ENCODE measurements around the gene ASB3.
"Not testable (repeated sequence)": the region's sequence is repeated elsewhere in the genome, so short reads cannot be mapped to it uniquely, and the experiment has no call there.

ASB3 gene

DNA sequence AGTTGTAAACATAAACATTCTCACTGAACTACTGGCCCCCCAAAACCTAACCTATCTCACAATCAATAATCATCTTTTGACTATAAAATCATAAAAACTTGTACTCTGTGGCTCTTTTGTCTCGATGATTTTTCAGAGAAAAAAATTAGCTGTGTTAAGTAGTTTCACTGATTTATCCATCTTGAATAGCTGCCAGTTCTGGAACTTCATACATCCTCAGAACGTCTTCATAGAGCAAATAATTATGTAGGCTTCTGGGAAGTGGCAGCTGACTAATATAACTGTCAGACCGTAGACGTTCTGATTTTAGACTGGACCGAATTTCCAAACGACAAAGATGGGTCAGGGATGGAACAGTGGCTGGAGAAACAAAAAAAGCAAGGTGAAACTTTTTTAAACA is 116.4 kb downstream of the ASB3 start:
- TF ChIP-seq MYC (IDR thresholded peaks at IDR 0.05; ENCODE audit: low read depth, low read length), result no peak
- TF ChIP-seq, protein P1, sequence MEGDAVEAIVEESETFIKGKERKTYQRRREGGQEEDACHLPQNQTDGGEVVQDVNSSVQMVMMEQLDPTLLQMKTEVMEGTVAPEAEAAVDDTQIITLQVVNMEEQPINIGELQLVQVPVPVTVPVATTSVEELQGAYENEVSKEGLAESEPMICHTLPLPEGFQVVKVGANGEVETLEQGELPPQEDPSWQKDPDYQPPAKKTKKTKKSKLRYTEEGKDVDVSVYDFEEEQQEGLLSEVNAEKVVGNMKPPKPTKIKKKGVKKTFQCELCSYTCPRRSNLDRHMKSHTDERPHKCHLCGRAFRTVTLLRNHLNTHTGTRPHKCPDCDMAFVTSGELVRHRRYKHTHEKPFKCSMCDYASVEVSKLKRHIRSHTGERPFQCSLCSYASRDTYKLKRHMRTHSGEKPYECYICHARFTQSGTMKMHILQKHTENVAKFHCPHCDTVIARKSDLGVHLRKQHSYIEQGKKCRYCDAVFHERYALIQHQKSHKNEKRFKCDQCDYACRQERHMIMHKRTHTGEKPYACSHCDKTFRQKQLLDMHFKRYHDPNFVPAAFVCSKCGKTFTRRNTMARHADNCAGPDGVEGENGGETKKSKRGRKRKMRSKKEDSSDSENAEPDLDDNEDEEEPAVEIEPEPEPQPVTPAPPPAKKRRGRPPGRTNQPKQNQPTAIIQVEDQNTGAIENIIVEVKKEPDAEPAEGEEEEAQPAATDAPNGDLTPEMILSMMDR (IDR thresholded peaks at IDR 0.05; ENCODE audit: low read depth, low read length), result no peak
- TF ChIP-seq, protein P2, sequence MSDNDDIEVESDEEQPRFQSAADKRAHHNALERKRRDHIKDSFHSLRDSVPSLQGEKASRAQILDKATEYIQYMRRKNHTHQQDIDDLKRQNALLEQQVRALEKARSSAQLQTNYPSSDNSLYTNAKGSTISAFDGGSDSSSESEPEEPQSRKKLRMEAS (IDR thresholded peaks at IDR 0.05; ENCODE audit: low read depth, low read length), result no peak
- TF ChIP-seq POLR2A (IDR thresholded peaks at IDR 0.05; ENCODE audit: extremely low read depth, insufficient read length), result no peak
- no peak for DNase-seq (ENCODE audit: low read depth)
- H3K4me3 ChIP-seq (ENCODE audit: low read depth, low read length), result no peak overlapping the region

DNA sequence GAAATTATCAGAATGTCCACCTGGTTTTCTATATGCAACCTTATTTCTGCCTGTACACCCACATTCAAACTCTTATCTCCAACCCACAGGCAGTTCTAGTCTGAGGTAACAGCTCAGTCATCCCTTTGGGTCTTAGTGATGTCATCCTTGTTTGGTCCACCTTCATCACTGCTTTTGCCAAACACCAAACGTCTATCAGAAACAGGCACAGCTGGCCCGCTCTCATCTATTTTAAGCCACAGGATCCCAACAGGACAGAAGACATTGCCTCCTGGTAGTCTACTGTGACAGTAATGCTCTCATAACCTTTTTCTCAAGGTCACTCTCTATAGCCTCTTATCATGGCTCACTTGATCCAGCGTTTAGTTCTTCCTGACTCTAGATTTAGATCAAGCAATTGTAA is 118.1 kb downstream of the ASB3 start:
- DNase-seq (ENCODE audit: low read depth), result no peak
- TF ChIP-seq, protein P2 (IDR thresholded peaks at IDR 0.05; ENCODE audit: low read depth, low read length), result no peak
- no peak for TF ChIP-seq MYC (IDR thresholded peaks at IDR 0.05; ENCODE audit: low read depth, low read length)
- no peak for TF ChIP-seq POLR2A (IDR thresholded peaks at IDR 0.05; ENCODE audit: extremely low read depth, insufficient read length)
- TF ChIP-seq, protein P1 (IDR thresholded peaks at IDR 0.05; ENCODE audit: low read depth, low read length), result no peak
- H3K4me3 ChIP-seq (ENCODE audit: low read depth, low read length), result no peak overlapping the region

DNA sequence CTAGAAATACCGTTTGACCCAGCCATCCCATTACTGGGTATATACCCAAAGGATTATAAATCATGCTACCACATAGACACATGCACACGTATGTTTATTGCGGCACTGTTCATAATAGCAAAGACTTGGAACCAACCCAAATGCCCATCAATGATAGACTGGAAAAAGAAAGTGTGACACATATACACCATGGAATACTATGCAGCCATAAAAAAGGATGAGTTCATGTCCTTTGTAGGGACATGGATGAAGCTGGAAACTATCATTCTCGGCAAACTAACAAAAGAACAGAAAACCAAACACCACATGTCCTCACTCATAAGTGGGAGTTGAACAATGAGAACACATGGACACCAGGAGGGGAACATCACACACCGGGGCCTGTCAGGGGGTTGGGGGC is 119.6 kb downstream of the ASB3 start:
- H3K4me3 ChIP-seq (ENCODE audit: low read depth, low read length); DNase-seq (ENCODE audit: low read depth): not testable (repeated sequence)

DNA sequence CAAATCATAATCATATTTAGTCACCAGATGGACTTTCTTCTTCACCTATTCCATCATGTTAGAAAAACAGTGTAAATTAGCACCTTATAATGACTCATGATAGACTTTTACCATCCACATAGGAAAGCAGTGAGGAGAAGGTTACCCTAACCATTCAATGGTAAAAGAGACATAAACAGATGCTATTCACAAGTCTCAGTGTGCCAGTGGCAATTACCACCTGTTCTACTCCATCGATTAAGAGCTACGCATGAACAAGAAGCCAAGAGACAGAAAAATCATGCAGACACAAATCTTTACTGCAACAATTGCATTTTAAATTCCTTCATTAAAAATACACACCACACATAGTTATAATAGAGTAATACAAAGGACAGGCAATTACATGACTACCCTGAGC is 125.9 kb downstream of the ASB3 start:
- TF ChIP-seq, protein P1 (IDR thresholded peaks at IDR 0.05; ENCODE audit: low read depth, low read length), result no peak
- TF ChIP-seq, protein P2 (IDR thresholded peaks at IDR 0.05; ENCODE audit: low read depth, low read length), result no peak
- TF ChIP-seq MYC (IDR thresholded peaks at IDR 0.05; ENCODE audit: low read depth, low read length), result no peak
- TF ChIP-seq POLR2A (IDR thresholded peaks at IDR 0.05; ENCODE audit: extremely low read depth, insufficient read length), result no peak
- DNase-seq (ENCODE audit: low read depth), result no peak
- H3K4me3 ChIP-seq (ENCODE audit: low read depth, low read length), result no peak overlapping the region

DNA sequence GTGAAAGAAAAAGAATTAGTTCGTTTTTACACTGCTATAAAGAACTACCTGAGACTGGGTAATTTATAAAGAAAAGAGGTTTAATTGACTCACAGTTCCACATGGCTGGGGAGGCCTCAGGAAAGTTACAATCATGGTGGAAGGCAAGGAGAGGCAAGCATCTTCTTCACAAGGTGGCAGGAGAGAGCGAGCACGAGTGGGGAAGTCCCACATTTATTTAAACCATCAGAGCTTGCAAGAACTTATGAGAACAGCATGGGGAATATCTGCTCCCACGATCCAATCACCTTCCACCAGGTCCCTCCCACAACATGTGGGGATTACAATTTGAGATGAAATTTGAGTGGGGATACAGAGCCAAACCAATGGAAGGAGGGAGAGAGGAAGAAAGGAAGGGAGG is 128.3 kb downstream of the ASB3 start:
- not testable (repeated sequence) for H3K4me3 ChIP-seq (ENCODE audit: low read depth, low read length); DNase-seq (ENCODE audit: low read depth)

DNA sequence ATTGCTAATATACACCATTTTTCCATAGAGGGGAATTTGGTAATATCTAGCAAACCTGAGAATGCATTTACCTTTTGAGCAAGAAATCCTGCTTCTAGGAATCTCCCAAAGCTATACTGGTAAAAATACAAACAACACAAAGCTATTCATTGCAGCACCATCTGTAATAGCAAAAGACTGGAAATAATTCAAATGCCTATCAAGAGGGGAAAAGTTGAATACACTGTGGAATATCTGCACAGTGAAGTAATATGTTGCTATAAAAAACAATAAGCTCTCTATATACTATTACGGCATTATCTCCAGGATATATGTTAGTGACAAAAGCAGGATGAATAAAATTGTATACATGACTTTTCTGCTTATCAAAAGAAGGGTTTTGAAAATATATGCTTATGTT is 131.5 kb downstream of the ASB3 start:
- no peak overlapping the region for H3K4me3 ChIP-seq (ENCODE audit: low read depth, low read length)
- DNase-seq (ENCODE audit: low read depth), result no peak
- TF ChIP-seq, protein P2 (IDR thresholded peaks at IDR 0.05; ENCODE audit: low read depth, low read length), result no peak
- no peak for TF ChIP-seq MYC (IDR thresholded peaks at IDR 0.05; ENCODE audit: low read depth, low read length)
- no peak for TF ChIP-seq POLR2A (IDR thresholded peaks at IDR 0.05; ENCODE audit: extremely low read depth, insufficient read length)
- TF ChIP-seq, protein P1 (IDR thresholded peaks at IDR 0.05; ENCODE audit: low read depth, low read length), result no peak

DNA sequence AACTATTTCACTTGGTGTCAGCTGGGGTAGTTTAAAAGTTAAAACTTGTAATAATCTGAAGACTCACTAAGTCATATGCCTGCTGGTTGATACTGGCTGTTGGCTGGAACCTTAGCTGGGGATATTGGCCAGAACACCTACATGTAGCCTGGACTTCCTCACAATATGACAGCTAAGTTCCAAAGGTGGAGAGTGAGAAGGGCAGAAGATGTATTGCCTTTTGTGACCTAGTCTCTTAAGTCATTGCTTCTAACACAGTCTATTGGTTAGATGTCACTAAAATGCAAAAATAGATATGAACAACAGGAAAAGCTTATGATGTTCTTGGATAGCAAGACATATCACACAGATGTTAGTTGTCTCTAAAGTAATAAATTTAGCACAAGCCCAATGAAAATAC is 132.4 kb downstream of the ASB3 start:
- no peak for DNase-seq (ENCODE audit: low read depth)
- no peak overlapping the region for H3K4me3 ChIP-seq (ENCODE audit: low read depth, low read length)
- TF ChIP-seq, protein P1 (IDR thresholded peaks at IDR 0.05; ENCODE audit: low read depth, low read length), result no peak
- TF ChIP-seq MYC (IDR thresholded peaks at IDR 0.05; ENCODE audit: low read depth, low read length) (no peak), POLR2A (IDR thresholded peaks at IDR 0.05; ENCODE audit: extremely low read depth, insufficient read length) (no peak)
- TF ChIP-seq, protein P2 (IDR thresholded peaks at IDR 0.05; ENCODE audit: low read depth, low read length), result no peak

Measured in NB4 (cell line).